HepG2 (cell line): Measurements from ENCODE around the gene SYNE1. TPM values are rescaled to one million over a fixed set of nuclear protein-coding genes. Genes with fewer than 3 reads are reported as not detected.

Source experiments
- BRCA1 ChIP-seq: sonication (generic); formaldehyde crosslinking; IDR thresholded peaks from 2 replicates; pipeline ENCODE4 v1.4.0; 2020; ENCODE audit warnings: missing genetic modification reagents
- GFI1 ChIP-seq: sonication (generic); formaldehyde crosslinking; IDR thresholded peaks from 2 replicates; pipeline ENCODE4 v1.5.0; 2020; ENCODE audit warnings: missing genetic modification reagents, mild to moderate bottlenecking, borderline replicate concordance
- HNF4A ChIP-seq: sonication (generic); formaldehyde crosslinking; IDR thresholded peaks from 2 replicates; pipeline ENCODE4 v1.4.0; 2020; ENCODE audit warnings: missing genetic modification reagents
- MBD4 ChIP-seq: IDR thresholded peaks from 2 replicates; pipeline ENCODE4 v1.6.1; 2012; ENCODE audit warnings: low read length, inconsistent platforms, borderline replicate concordance
- MIER3 ChIP-seq: IDR thresholded peaks from 2 replicates; pipeline ENCODE4 v1.6.1; 2016; ENCODE audit warnings: missing compliant biosample characterization, borderline replicate concordance
- REXO4 ChIP-seq: sonication (generic); formaldehyde crosslinking; IDR thresholded peaks from 2 replicates; pipeline ENCODE4 v1.8.0; 2022; ENCODE audit warnings: missing genetic modification reagents, mild to moderate bottlenecking, borderline replicate concordance
- SATB2 ChIP-seq: sonication (generic); formaldehyde crosslinking; IDR thresholded peaks from 2 replicates; pipeline ENCODE4 v1.5.0; 2020; ENCODE audit warnings: missing genetic modification reagents
- SNAPC2 ChIP-seq: sonication (generic); formaldehyde crosslinking; IDR thresholded peaks from 2 replicates; pipeline ENCODE4 v1.8.1; 2022; ENCODE audit warnings: mild to moderate bottlenecking, missing genetic modification reagents
- SOX13 ChIP-seq, 3 experiments: fragments of 450-650 bp in 1 of 3; sonication (generic) in 1 of 3; formaldehyde crosslinking in 1 of 3; IDR thresholded peaks in 2 of 3; conservative IDR thresholded peaks in 1 of 3; 2 replicates each; pipeline versions ENCODE4 v1.5.0 to v1.6.1; 2016 to 2020; ENCODE audit warnings: antibody characterized with exemption in 1 of 3, mild to moderate bottlenecking in 1 of 3, missing compliant biosample characterization in 1 of 3, missing genetic modification reagents in 1 of 3, moderate library complexity in 1 of 3
- ZNF329 ChIP-seq: sonication (generic); formaldehyde crosslinking; IDR thresholded peaks from 2 replicates; pipeline ENCODE4 v1.9.0; 2021; ENCODE audit warnings: low read depth, mild to moderate bottlenecking, missing genetic modification reagents
- ZNF484 ChIP-seq: sonication (generic); formaldehyde crosslinking; IDR thresholded peaks from 2 replicates; pipeline ENCODE4 v1.5.1; 2020; ENCODE audit warnings: mild to moderate bottlenecking, low read depth, missing genetic modification reagents, borderline replicate concordance
- ZNF644 ChIP-seq: IDR thresholded peaks from 2 replicates; pipeline ENCODE4 v1.6.1; 2016; ENCODE audit warnings: low read depth
- polyA plus RNA-seq, 8 experiments: library from polyadenylated mRNA; depleted of rRNA in 3 of 8; stranded (reverse) in 7 of 8; unstranded in 1 of 8; fragments of >200 nt; fragmentation: Illumina TruSeq in 4 of 8; extraction: Trizol in 4 of 8; gene quantifications; 2 replicates each; pipeline versions ENCODE4 v1.2.1 to v1.2.3, GENCODE V29; 2011 to 2016; ENCODE audit warnings: low read depth in 4 of 8, missing spikeins in 1 of 8, mixed read lengths in 1 of 8; ENCODE audit not compliant: insufficient read depth in 1 of 8
- total RNA-seq, 5 experiments: library from RNA; depleted of rRNA; stranded (reverse); fragments of >200 nt; fragmentation: Illumina TruSeq; extraction: Trizol; gene quantifications; 2 replicates each; pipeline ENCODE4 v1.2.3, GENCODE V29; 2016; ENCODE audit warnings: low read depth in 1 of 5
- TF ChIP-seq, protein P1 (sequence below), 2 experiments: sonication (generic) in 1 of 2; formaldehyde crosslinking in 1 of 2; IDR thresholded peaks; 2 replicates each; pipeline versions ENCODE4 v1.6.1 to v1.9.0; 2014 to 2022; ENCODE audit warnings: antibody characterized with exemption in 1 of 2, borderline replicate concordance in 1 of 2, inconsistent platforms in 1 of 2, low read depth in 1 of 2, missing genetic modification reagents in 1 of 2
- TF ChIP-seq, protein P2 (sequence below): sonication (generic); formaldehyde crosslinking; IDR thresholded peaks from 2 replicates; pipeline ENCODE4 v1.8.1; 2023; ENCODE audit warnings: mild to moderate bottlenecking, missing genetic modification reagents, borderline replicate concordance
- TF ChIP-seq, protein P3 (sequence below): sonication (generic); formaldehyde crosslinking; IDR thresholded peaks from 2 replicates; pipeline ENCODE4 v1.4.0; 2020; ENCODE audit warnings: missing genetic modification reagents
- TF ChIP-seq, protein P4 (sequence below): IDR thresholded peaks from 2 replicates; pipeline ENCODE4 v1.6.1; 2012; ENCODE audit warnings: low read depth, low read length, improper control_type of control experiment
- TF ChIP-seq, protein P5 (sequence below): sonication (generic); formaldehyde crosslinking; IDR thresholded peaks from 2 replicates; pipeline ENCODE4 v1.5.1; 2020; ENCODE audit warnings: missing genetic modification reagents, mild to moderate bottlenecking, borderline replicate concordance

The SYNE1 gene
- total and polyA plus RNA-seq, 2 of the 13 experiments (the other 11 are each of a cell fraction or from before 2014, with no cell fraction given): 5.5 to 15.9 TPM

DNA sequence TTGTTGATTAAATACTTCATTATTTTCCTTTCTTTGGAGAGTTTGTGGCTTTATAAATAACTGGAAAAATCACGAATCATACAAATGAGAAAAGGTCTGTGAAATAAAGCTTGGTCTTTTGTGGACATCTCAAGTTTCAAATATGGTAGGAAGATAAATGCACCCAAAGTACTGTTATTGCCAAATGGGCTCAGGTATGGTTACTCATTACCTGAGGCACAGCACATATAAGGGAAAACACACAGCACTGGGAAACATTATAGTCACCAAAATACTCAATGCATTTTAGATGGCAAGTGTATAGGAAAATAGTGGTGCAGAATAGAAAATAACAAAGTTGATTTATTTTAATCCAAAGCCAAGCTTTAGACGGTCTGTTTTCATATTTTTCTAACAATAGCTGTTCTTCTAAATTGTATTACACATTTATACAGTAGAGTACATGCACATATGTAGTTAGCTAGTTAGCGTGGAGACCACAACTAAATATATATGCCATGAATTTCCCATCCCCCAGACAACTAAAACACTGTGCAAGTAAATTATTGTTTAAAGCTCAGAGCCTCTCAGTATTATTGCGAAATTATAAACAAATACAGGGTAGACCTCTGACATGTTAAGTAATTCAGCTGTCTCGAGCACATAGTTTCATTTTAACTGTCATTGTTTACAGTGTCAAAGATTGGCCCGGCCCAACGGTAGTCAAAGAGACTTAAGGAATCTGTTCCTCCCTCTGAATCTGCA lies 336.0 kb downstream of the SYNE1 start (continued):
- TF ChIP-seq, protein P1, sequence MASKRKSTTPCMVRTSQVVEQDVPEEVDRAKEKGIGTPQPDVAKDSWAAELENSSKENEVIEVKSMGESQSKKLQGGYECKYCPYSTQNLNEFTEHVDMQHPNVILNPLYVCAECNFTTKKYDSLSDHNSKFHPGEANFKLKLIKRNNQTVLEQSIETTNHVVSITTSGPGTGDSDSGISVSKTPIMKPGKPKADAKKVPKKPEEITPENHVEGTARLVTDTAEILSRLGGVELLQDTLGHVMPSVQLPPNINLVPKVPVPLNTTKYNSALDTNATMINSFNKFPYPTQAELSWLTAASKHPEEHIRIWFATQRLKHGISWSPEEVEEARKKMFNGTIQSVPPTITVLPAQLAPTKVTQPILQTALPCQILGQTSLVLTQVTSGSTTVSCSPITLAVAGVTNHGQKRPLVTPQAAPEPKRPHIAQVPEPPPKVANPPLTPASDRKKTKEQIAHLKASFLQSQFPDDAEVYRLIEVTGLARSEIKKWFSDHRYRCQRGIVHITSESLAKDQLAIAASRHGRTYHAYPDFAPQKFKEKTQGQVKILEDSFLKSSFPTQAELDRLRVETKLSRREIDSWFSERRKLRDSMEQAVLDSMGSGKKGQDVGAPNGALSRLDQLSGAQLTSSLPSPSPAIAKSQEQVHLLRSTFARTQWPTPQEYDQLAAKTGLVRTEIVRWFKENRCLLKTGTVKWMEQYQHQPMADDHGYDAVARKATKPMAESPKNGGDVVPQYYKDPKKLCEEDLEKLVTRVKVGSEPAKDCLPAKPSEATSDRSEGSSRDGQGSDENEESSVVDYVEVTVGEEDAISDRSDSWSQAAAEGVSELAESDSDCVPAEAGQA (IDR thresholded peaks at IDR 0.05; ENCODE audit: low read depth): no peak
- TF ChIP-seq, protein P1 (CRISPR knock-in tag; IDR thresholded peaks at IDR 0.05; ENCODE audit: borderline replicate concordance): no peak
- TF ChIP-seq, protein P2, sequence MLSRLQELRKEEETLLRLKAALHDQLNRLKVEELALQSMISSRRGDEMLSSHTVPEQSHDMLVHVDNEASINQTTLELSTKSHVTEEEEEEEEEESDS: no peak
- TF ChIP-seq HNF4A (CRISPR knock-in tag): peak; percentile 70
- peak; percentile 25; the same call in 1 of the 2 replicates for TF ChIP-seq MIER3
- TF ChIP-seq, protein P3, sequence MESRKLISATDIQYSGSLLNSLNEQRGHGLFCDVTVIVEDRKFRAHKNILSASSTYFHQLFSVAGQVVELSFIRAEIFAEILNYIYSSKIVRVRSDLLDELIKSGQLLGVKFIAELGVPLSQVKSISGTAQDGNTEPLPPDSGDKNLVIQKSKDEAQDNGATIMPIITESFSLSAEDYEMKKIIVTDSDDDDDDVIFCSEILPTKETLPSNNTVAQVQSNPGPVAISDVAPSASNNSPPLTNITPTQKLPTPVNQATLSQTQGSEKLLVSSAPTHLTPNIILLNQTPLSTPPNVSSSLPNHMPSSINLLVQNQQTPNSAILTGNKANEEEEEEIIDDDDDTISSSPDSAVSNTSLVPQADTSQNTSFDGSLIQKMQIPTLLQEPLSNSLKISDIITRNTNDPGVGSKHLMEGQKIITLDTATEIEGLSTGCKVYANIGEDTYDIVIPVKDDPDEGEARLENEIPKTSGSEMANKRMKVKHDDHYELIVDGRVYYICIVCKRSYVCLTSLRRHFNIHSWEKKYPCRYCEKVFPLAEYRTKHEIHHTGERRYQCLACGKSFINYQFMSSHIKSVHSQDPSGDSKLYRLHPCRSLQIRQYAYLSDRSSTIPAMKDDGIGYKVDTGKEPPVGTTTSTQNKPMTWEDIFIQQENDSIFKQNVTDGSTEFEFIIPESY (CRISPR knock-in tag): no peak
- TF ChIP-seq SATB2 (CRISPR knock-in tag): 0 out of 2 replicates have a peak, but pooled peaks have one; percentile 13
- no peak for TF ChIP-seq ZNF484 (CRISPR knock-in tag)
- TF ChIP-seq ZNF644 (CRISPR knock-in tag): no peak
- TF ChIP-seq BRCA1 (CRISPR knock-in tag): no peak
- TF ChIP-seq SNAPC2: peak; percentile 68; the same call in 1 of the 2 replicates
- no peak for TF ChIP-seq MBD4
- 0 out of 2 replicates have a peak, but pooled peaks have one; percentile 8 for TF ChIP-seq SOX13 (IDR thresholded peaks at IDR 0.05)
- TF ChIP-seq SOX13 (CRISPR knock-in tag; conservative IDR thresholded peaks at IDR 0.05 in 1 of 2, IDR thresholded peaks at IDR 0.05 in 1 of 2): peak in 1 of 2 experiments; percentile 88; a peak in 2 of 4 replicates
- TF ChIP-seq, protein P4, sequence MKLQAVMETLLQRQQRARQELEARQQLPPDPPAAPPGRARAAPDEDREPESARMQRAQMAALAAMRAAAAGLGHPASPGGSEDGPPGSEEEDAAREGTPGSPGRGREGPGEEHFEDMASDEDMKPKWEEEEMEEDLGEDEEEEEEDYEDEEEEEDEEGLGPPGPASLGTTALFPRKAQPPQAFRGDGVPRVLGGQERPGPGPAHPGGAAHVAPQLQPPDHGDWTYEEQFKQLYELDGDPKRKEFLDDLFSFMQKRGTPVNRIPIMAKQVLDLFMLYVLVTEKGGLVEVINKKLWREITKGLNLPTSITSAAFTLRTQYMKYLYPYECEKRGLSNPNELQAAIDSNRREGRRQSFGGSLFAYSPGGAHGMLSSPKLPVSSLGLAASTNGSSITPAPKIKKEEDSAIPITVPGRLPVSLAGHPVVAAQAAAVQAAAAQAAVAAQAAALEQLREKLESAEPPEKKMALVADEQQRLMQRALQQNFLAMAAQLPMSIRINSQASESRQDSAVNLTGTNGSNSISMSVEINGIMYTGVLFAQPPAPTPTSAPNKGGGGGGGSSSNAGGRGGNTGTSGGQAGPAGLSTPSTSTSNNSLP: peak; percentile 82
- TF ChIP-seq, protein P5, sequence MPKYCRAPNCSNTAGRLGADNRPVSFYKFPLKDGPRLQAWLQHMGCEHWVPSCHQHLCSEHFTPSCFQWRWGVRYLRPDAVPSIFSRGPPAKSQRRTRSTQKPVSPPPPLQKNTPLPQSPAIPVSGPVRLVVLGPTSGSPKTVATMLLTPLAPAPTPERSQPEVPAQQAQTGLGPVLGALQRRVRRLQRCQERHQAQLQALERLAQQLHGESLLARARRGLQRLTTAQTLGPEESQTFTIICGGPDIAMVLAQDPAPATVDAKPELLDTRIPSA: 0 out of 2 replicates have a peak, but pooled peaks have one; percentile 14
- peak; percentile 86; the same call in 1 of the 2 replicates for TF ChIP-seq GFI1 (CRISPR knock-in tag)
- TF ChIP-seq REXO4: no peak
- no peak for TF ChIP-seq ZNF329 (CRISPR knock-in tag)
